GM21786 (cell line): ENCODE measurements around the gene LPAR3.

Experiments used
- ATAC-seq: cut with Tn5 transposase; IDR thresholded peaks from one replicate; pipeline ENCODE4 v1.9.1; 2021; ENCODE audit not compliant: unreplicated experiment

Gene LPAR3

GRCh38 chr1:84859866-84860265 lies 33.1 kb downstream of the LPAR3 start:
- no peak for ATAC-seq

- ATAC-seq, result no peak
Measured at GRCh38 chr1:84857906-84858305, 35.1 kb downstream of the LPAR3 start.

- no peak for ATAC-seq
Measured at GRCh38 chr1:84856726-84857270, 36.2 kb downstream of the LPAR3 start.

- ATAC-seq, result no peak
Measured at GRCh38 chr1:84855691-84856630, 37.0 kb downstream of the LPAR3 start.

GRCh38 chr1:84855168-84855567 lies 37.8 kb downstream of the LPAR3 start:
- ATAC-seq, result no peak

GRCh38 chr1:84853741-84854721 lies 39.0 kb downstream of the LPAR3 start:
- ATAC-seq, result peak; percentile 97

GRCh38 chr1:84851839-84852238 lies 41.2 kb downstream of the LPAR3 start:
- no peak for ATAC-seq

GRCh38 chr1:84849357-84849975 lies 43.5 kb downstream of the LPAR3 start:
- no peak for ATAC-seq

- peak; percentile 64 for ATAC-seq
Measured at GRCh38 chr1:84847253-84848250, 45.5 kb downstream of the LPAR3 start.

GRCh38 chr1:84846387-84846786 lies 46.6 kb downstream of the LPAR3 start:
- no peak for ATAC-seq

- no peak for ATAC-seq
Measured at GRCh38 chr1:84845357-84845756, 47.6 kb downstream of the LPAR3 start.

GRCh38 chr1:84844094-84844493 lies 48.9 kb downstream of the LPAR3 start:
- no peak for ATAC-seq

GRCh38 chr1:84842748-84843231 lies 50.2 kb downstream of the LPAR3 start:
- ATAC-seq, result no peak

GRCh38 chr1:84841971-84842370 lies 51.0 kb downstream of the LPAR3 start:
- no peak for ATAC-seq

- ATAC-seq, result no peak
Measured at GRCh38 chr1:84840346-84840745, 52.7 kb downstream of the LPAR3 start.

- no peak for ATAC-seq
Measured at GRCh38 chr1:84839544-84839943, 53.5 kb downstream of the LPAR3 start.

- no peak for ATAC-seq
Measured at GRCh38 chr1:84836145-84836544, 56.9 kb downstream of the LPAR3 start.

- no peak for ATAC-seq
Measured at GRCh38 chr1:84835169-84835568, 57.8 kb downstream of the LPAR3 start.

- ATAC-seq, result no peak
Measured at GRCh38 chr1:84834419-84835064, 58.5 kb downstream of the LPAR3 start.
